H9 (cell line): ENCODE measurements around the gene MAST1. TPM values are rescaled to one million over a fixed set of nuclear protein-coding genes. Genes with fewer than 3 reads are reported as not detected.
A peak's percentile ranks its signal among the peaks of the same experiment; 100 is the strongest.

Experiments
- DNase-seq: peaks from one replicate; pipeline ENCODE4 v3.0.0-alpha.2; 2017
- H2AFZ ChIP-seq: one replicate; pipeline ENCODE4 v1.6.1; 2013; ENCODE audit warnings: mild to moderate bottlenecking, low read length, control low read depth, moderate library complexity
- H2AK5ac ChIP-seq: 2 replicates; pipeline ENCODE4 v1.6.1; 2013; ENCODE audit warnings: low read length, control low read depth, mixed read lengths; ENCODE audit not compliant: insufficient read length
- H2BK120ac ChIP-seq: one replicate; pipeline ENCODE4 v1.6.1; 2013; ENCODE audit warnings: low read depth, mild to moderate bottlenecking, low read length, control low read depth, inconsistent platforms; ENCODE audit not compliant: poor library complexity, severe bottlenecking
- H2BK12ac ChIP-seq: 2 replicates; pipeline ENCODE4 v1.6.1; 2013; ENCODE audit warnings: low read length, control low read depth, mixed read lengths, low read depth; ENCODE audit not compliant: insufficient read length
- H2BK15ac ChIP-seq: 2 replicates; pipeline ENCODE4 v1.6.1; 2013; ENCODE audit warnings: low read depth, low read length, control low read depth
- H2BK20ac ChIP-seq: one replicate; pipeline ENCODE4 v1.6.1; 2013; ENCODE audit warnings: low read depth, mild to moderate bottlenecking, low read length, control low read depth, inconsistent platforms; ENCODE audit not compliant: poor library complexity, severe bottlenecking
- H2BK5ac ChIP-seq: 2 replicates; pipeline ENCODE4 v1.6.1; 2013; ENCODE audit warnings: low read length, control low read depth, mixed read lengths; ENCODE audit not compliant: insufficient read length
- H3K14ac ChIP-seq: 2 replicates; pipeline ENCODE4 v1.6.1; 2013; ENCODE audit warnings: low read length, control low read depth; ENCODE audit not compliant: insufficient read depth
- H3K18ac ChIP-seq: 2 replicates; pipeline ENCODE4 v1.6.1; 2013; ENCODE audit warnings: low read depth, mild to moderate bottlenecking, mixed read lengths, low read length, control low read depth; ENCODE audit not compliant: insufficient read length
- H3K23ac ChIP-seq: 2 replicates; pipeline ENCODE4 v1.6.1; 2013; ENCODE audit warnings: low read length, control low read depth, mixed read lengths, low read depth; ENCODE audit not compliant: insufficient read length
- H3K23me2 ChIP-seq: 2 replicates; pipeline ENCODE4 v1.6.1; 2013; ENCODE audit warnings: low read depth, mild to moderate bottlenecking, mixed read lengths, low read length, control low read depth; ENCODE audit not compliant: insufficient read length, poor library complexity, severe bottlenecking
- H3K27ac ChIP-seq: 2 replicates; pipeline ENCODE4 v1.5.1; 2013; ENCODE audit warnings: low read length, control low read depth, mixed read lengths, low read depth; ENCODE audit not compliant: insufficient read length
- H3K27me3 ChIP-seq: 2 replicates; pipeline ENCODE4 v1.6.1; 2013; ENCODE audit warnings: low read length, control low read depth, inconsistent platforms; ENCODE audit not compliant: insufficient read depth
- H3K4ac ChIP-seq: 2 replicates; pipeline ENCODE4 v1.6.1; 2013; ENCODE audit warnings: low read depth, mild to moderate bottlenecking, control low read depth, inconsistent platforms, low read length, moderate library complexity
- H3K4me1 ChIP-seq: 2 replicates; pipeline ENCODE4 v1.6.1; 2013; ENCODE audit warnings: low read length, control low read depth, inconsistent platforms; ENCODE audit not compliant: insufficient read depth
- H3K4me2 ChIP-seq: 2 replicates; pipeline ENCODE4 v1.6.1; 2013; ENCODE audit warnings: low read length, control low read depth, mixed read lengths; ENCODE audit not compliant: insufficient read length, insufficient read depth
- H3K56ac ChIP-seq: 2 replicates; pipeline ENCODE4 v1.6.1; 2013; ENCODE audit warnings: low read depth, mild to moderate bottlenecking, mixed read lengths, low read length, control low read depth; ENCODE audit not compliant: insufficient read length
- H3K79me1 ChIP-seq: 2 replicates; pipeline ENCODE4 v1.6.1; 2013; ENCODE audit warnings: low read depth, mild to moderate bottlenecking, moderate library complexity, low read length, control low read depth, inconsistent platforms; ENCODE audit not compliant: insufficient read depth, poor library complexity, severe bottlenecking
- H3K79me2 ChIP-seq: 2 replicates; pipeline ENCODE4 v1.6.1; 2013; ENCODE audit warnings: low read length, control low read depth, inconsistent platforms; ENCODE audit not compliant: insufficient read depth
- H3K9ac ChIP-seq: 2 replicates; pipeline ENCODE4 v1.6.1; 2013; ENCODE audit warnings: low read length, control low read depth, mixed read lengths; ENCODE audit not compliant: insufficient read length; ENCODE audit errors: extremely low read depth
- H3K9me3 ChIP-seq: one replicate; pipeline ENCODE4 v1.6.1; 2013; ENCODE audit warnings: low read depth, low read length, inconsistent platforms; ENCODE audit not compliant: control insufficient read depth
- H3T11ph ChIP-seq: one replicate; pipeline ENCODE4 v1.6.1; 2013; ENCODE audit warnings: mild to moderate bottlenecking, low read length, control low read depth, inconsistent platforms
- H4K20me1 ChIP-seq: one replicate; pipeline ENCODE4 v1.6.1; 2013; ENCODE audit not compliant: control insufficient read depth, insufficient read length, insufficient read depth
- H4K5ac ChIP-seq: 2 replicates; pipeline ENCODE4 v1.6.1; 2013; ENCODE audit warnings: low read depth, mild to moderate bottlenecking, mixed read lengths, low read length, control low read depth; ENCODE audit not compliant: insufficient read length
- H4K8ac ChIP-seq: replicated peaks from 2 replicates; pipeline ENCODE4 v1.6.1; 2013; ENCODE audit warnings: low read length, control low read depth, mixed read lengths, low read depth; ENCODE audit not compliant: insufficient read length
- H4K91ac ChIP-seq: 2 replicates; pipeline ENCODE4 v1.6.1; 2013; ENCODE audit warnings: low read depth, mild to moderate bottlenecking, moderate library complexity, mixed read lengths, low read length, control low read depth; ENCODE audit not compliant: insufficient read length
- H3K27ac Mint-ChIP-seq, 3 experiments: 2 replicates in 2 of 3; 3 replicates in 1 of 3; pipeline ENCODE4 v1.8.0; 2020 to 2021; ENCODE audit warnings: mixed read lengths in 3 of 3, mild to moderate bottlenecking in 1 of 3, moderate library complexity in 1 of 3
- H3K27me3 Mint-ChIP-seq: 2 replicates; pipeline ENCODE4 v1.8.0; 2021; ENCODE audit warnings: low read depth, mild to moderate bottlenecking, moderate library complexity, mixed read lengths
- H3K36me3 Mint-ChIP-seq, 3 experiments: 2 replicates in 2 of 3; 3 replicates in 1 of 3; pipeline ENCODE4 v1.8.0; 2020 to 2021; ENCODE audit warnings: low read depth in 3 of 3, mixed read lengths in 3 of 3; ENCODE audit not compliant: insufficient read depth in 1 of 3
- H3K4me1 Mint-ChIP-seq, 2 experiments: 2 replicates each; pipeline ENCODE4 v1.8.0; 2020; ENCODE audit warnings: mixed read lengths in 2 of 2
- H3K4me3 Mint-ChIP-seq, 2 experiments: 2 replicates in 1 of 2; 3 replicates in 1 of 2; pipeline ENCODE4 v1.8.0; 2020 to 2021; ENCODE audit warnings: mild to moderate bottlenecking in 2 of 2, mixed read lengths in 2 of 2, moderate library complexity in 1 of 2
- H3K9me3 Mint-ChIP-seq, 2 experiments: 2 replicates in 1 of 2; 3 replicates in 1 of 2; pipeline ENCODE4 v1.8.0; 2020; ENCODE audit warnings: mild to moderate bottlenecking in 2 of 2, mixed read lengths in 2 of 2, moderate library complexity in 1 of 2
- WGBS: extraction: QIAGEN DNeasy Blood & Tissue Kit; methylation state at CpG from one replicate; pipeline ENCODE4 v1.1.7; 2013; ENCODE audit warnings: missing lambda C conversion rate, low lambda C conversion rate, mixed read lengths; ENCODE audit not compliant: insufficient read length; ENCODE audit errors: extremely low coverage; 5-methylcytosine and 5-hydroxymethylcytosine counted together
- total RNA-seq: library from RNA; stranded (reverse); gene quantifications from 2 replicates; pipeline ENCODE4 v1.2.1, GENCODE V29; 2021
- TF ChIP-seq, protein P1 (sequence below): fragments of 200-600 bp; sonication (generic); conservative IDR thresholded peaks from 3 replicates; pipeline ENCODE4 v1.8.0; 2021; ENCODE audit warnings: antibody characterized with exemption, mild to moderate bottlenecking

Gene MAST1
- total RNA-seq, 1 experiment from 2014 or later = 15.1 TPM

DNA sequence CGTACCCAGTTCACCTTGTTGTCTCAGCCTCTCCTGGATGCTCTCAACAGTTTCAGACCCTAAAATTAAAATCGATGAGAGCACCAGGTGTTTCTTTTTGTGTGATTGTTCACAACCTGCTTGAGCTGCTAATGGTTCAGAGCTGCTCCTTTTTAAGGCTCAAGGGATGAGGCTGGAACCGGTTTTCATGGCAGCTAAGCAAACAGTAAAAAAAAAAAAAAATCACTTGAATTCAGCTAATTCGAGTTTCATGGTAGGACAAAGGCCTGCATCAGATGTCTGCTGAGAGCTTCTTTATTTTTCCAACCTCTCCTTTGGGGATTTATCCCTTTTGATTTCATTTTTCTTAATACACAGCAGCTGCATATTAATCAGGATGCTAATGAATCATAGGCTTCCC lies 74.3 kb downstream of the MAST1 start:
- DNase-seq = no peak
- Histone ChIP-seq H2BK5ac (no peak overlapping the region), H3K4ac (no peak overlapping the region), H3K27ac (no peak overlapping the region), H2BK12ac (no peak overlapping the region), H3K18ac (no peak overlapping the region), H2BK15ac (no peak overlapping the region), H3K14ac (no peak overlapping the region), H2BK20ac (no peak overlapping the region), H2AK5ac (no peak overlapping the region), H4K8ac (no peak overlapping the region), H3K23me2 (no peaks in the 10 kb centered on the region), H3K56ac (no peak overlapping the region), H4K20me1 (no peaks in the 10 kb centered on the region), H4K91ac (no peak overlapping the region), H4K5ac (no peak overlapping the region), H3K9ac (no peak overlapping the region), H3K79me2 (no peaks in the 10 kb centered on the region), H2AFZ (no peak overlapping the region), H3K23ac (no peak overlapping the region), H3K4me2 (no peak overlapping the region), H3K4me1 (peaks cover 4% of the 10 kb centered on the region; the same call in 1 of the 2 replicates), H3K79me1 (no peaks in the 10 kb centered on the region), H3T11ph (no peak overlapping the region), H3K27me3 (no peaks in the 10 kb centered on the region), H2BK120ac (no peak overlapping the region), H3K9me3 (no peaks in the 10 kb centered on the region)
- H3K4me3 Mint-ChIP-seq = peak overlapping the region in 1 of 2 experiments; percentile 69; a peak in 2 of 5 replicates
- H3K4me1 Mint-ChIP-seq = peaks cover 20 to 25% of the 10 kb centered on the region in 2 experiments
- no CpG with 5 or more reads among the region's 4 CpGs for WGBS
- no peaks in the 10 kb centered on the region for H3K36me3 Mint-ChIP-seq
- peaks cover 9% of the 10 kb centered on the region for H3K27me3 Mint-ChIP-seq
- H3K9me3 Mint-ChIP-seq = no peaks in the 10 kb centered on the region
- TF ChIP-seq, protein P1, sequence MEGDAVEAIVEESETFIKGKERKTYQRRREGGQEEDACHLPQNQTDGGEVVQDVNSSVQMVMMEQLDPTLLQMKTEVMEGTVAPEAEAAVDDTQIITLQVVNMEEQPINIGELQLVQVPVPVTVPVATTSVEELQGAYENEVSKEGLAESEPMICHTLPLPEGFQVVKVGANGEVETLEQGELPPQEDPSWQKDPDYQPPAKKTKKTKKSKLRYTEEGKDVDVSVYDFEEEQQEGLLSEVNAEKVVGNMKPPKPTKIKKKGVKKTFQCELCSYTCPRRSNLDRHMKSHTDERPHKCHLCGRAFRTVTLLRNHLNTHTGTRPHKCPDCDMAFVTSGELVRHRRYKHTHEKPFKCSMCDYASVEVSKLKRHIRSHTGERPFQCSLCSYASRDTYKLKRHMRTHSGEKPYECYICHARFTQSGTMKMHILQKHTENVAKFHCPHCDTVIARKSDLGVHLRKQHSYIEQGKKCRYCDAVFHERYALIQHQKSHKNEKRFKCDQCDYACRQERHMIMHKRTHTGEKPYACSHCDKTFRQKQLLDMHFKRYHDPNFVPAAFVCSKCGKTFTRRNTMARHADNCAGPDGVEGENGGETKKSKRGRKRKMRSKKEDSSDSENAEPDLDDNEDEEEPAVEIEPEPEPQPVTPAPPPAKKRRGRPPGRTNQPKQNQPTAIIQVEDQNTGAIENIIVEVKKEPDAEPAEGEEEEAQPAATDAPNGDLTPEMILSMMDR = no peak
- peak overlapping the region in 2 of 3 experiments; percentile 96 to 99; a peak in 6 of 7 replicates for H3K27ac Mint-ChIP-seq
